Mesodermal cell (in vitro differentiated cells): ENCODE data around the gene ZNF687.
A peak's percentile ranks its signal among the peaks of the same experiment; 100 is the strongest.

ENCODE experiments used
- H3K27ac ChIP-seq: 2 replicates; pipeline ENCODE4 v1.7.0; 2013; ENCODE audit warnings: mild to moderate bottlenecking, low read depth, low read length, moderate library complexity; ENCODE audit not compliant: severe bottlenecking
- H3K36me3 ChIP-seq: 2 replicates; pipeline ENCODE4 v1.7.1; 2013; ENCODE audit warnings: mild to moderate bottlenecking, low read length, moderate library complexity; ENCODE audit not compliant: control insufficient read depth, insufficient read depth
- H3K4me1 ChIP-seq: one replicate; pipeline ENCODE4 v1.7.1; 2013; ENCODE audit warnings: mild to moderate bottlenecking, low read length; ENCODE audit not compliant: insufficient read depth, control insufficient read depth, poor library complexity, severe bottlenecking
- H3K4me3 ChIP-seq: 2 replicates; pipeline ENCODE4 v1.7.0; 2013; ENCODE audit warnings: low read length, control low read depth, mild to moderate bottlenecking; ENCODE audit not compliant: insufficient read depth, poor library complexity, severe bottlenecking; ENCODE audit errors: extremely low read depth
- H3K9me3 ChIP-seq: 2 replicates; pipeline ENCODE4 v1.7.1; 2013; ENCODE audit warnings: mild to moderate bottlenecking, low read length, moderate library complexity; ENCODE audit not compliant: control insufficient read depth
- WGBS, 2 experiments: methylation state at CpG; one replicate each; pipeline ENCODE4 v1.1.5; 2013; ENCODE audit warnings: missing lambda C conversion rate in 2 of 2; ENCODE audit not compliant: insufficient coverage in 2 of 2; 5-methylcytosine and 5-hydroxymethylcytosine counted together

ZNF687 gene

GRCh38 chr1:151281225-151281968 lies 702 bp upstream of the ZNF687 start:
- 0 to 1% methylated on average over 31 to 40 of the region's 48 CpGs for WGBS, 2 experiments
- Histone ChIP-seq H3K9me3 (no peaks in the 10 kb centered on the region), H3K36me3 (peaks cover 12% of the 10 kb centered on the region), H3K27ac (peak overlapping the region; percentile 100), H3K4me1 (peaks cover 8% of the 10 kb centered on the region), H3K4me3 (peak overlapping the region; percentile 86)

- Histone ChIP-seq H3K36me3 (peaks cover 29% of the 10 kb centered on the region), H3K4me3 (peak overlapping the region; percentile 86), H3K4me1 (peaks cover 8% of the 10 kb centered on the region), H3K9me3 (no peaks in the 10 kb centered on the region), H3K27ac (peak overlapping the region; percentile 100)
- WGBS, 2 experiments: 11 to 20% methylated on average over 27 to 31 of the region's 44 CpGs
Measured at GRCh38 chr1:151282883-151283725, 1.0 kb downstream of the ZNF687 start.

- Histone ChIP-seq H3K4me1 (peaks cover 8% of the 10 kb centered on the region), H3K27ac (no peak overlapping the region), H3K4me3 (peak overlapping the region; percentile 86), H3K9me3 (no peaks in the 10 kb centered on the region), H3K36me3 (peaks cover 38% of the 10 kb centered on the region)
- 80% methylated on average over 1 of the region's 2 CpGs for whole genome bisulfite sequencing, 2 experiments
Measured at GRCh38 chr1:151284013-151284577, 2.0 kb downstream of the ZNF687 start.

- Histone ChIP-seq H3K27ac (no peak overlapping the region), H3K4me3 (no peak overlapping the region), H3K9me3 (no peaks in the 10 kb centered on the region), H3K36me3 (peaks cover 62% of the 10 kb centered on the region), H3K4me1 (peaks cover 8% of the 10 kb centered on the region)
- 97% methylated on average over 9 to 10 of the region's 10 CpGs for WGBS, 2 experiments
Measured at GRCh38 chr1:151286619-151287340, 4.7 kb downstream of the ZNF687 start.

GRCh38 chr1:151287341-151287699 lies 5.2 kb downstream of the ZNF687 start:
- 95 to 96% methylated on average over 5 to 7 of the region's 7 CpGs for WGBS, 2 experiments
- H3K4me3 ChIP-seq: no peak overlapping the region
- H3K36me3 ChIP-seq: peaks cover 67% of the 10 kb centered on the region
- peaks cover 8% of the 10 kb centered on the region for H3K4me1 ChIP-seq
- H3K9me3 ChIP-seq: no peaks in the 10 kb centered on the region
- no peak overlapping the region for H3K27ac ChIP-seq

GRCh38 chr1:151287767-151288500 lies 5.8 kb downstream of the ZNF687 start:
- peaks cover 73% of the 10 kb centered on the region for H3K36me3 ChIP-seq
- peaks cover 7% of the 10 kb centered on the region for H3K4me1 ChIP-seq
- WGBS, 2 experiments: 94 to 95% methylated on average over 22 of the region's 22 CpGs
- H3K4me3 ChIP-seq: no peak overlapping the region
- no peaks in the 10 kb centered on the region for H3K9me3 ChIP-seq
- no peak overlapping the region for H3K27ac ChIP-seq

GRCh38 chr1:151288502-151288901 lies 6.4 kb downstream of the ZNF687 start:
- Histone ChIP-seq H3K36me3 (peaks cover 79% of the 10 kb centered on the region), H3K4me1 (peaks cover 2% of the 10 kb centered on the region), H3K27ac (no peak overlapping the region), H3K4me3 (no peak overlapping the region), H3K9me3 (no peaks in the 10 kb centered on the region)
- 93 to 96% methylated on average over 12 to 14 of the region's 14 CpGs for WGBS, 2 experiments

GRCh38 chr1:151289080-151289935 lies 7.2 kb downstream of the ZNF687 start:
- no peaks in the 10 kb centered on the region for H3K9me3 ChIP-seq
- H3K4me1 ChIP-seq: no peaks in the 10 kb centered on the region
- H3K4me3 ChIP-seq: no peak overlapping the region
- 95 to 100% methylated on average over 7 to 12 of the region's 18 CpGs for WGBS, 2 experiments
- peaks cover 87% of the 10 kb centered on the region for H3K36me3 ChIP-seq
- H3K27ac ChIP-seq: no peak overlapping the region

GRCh38 chr1:151289991-151290708 lies 8.1 kb downstream of the ZNF687 start:
- Histone ChIP-seq H3K4me3 (no peak overlapping the region), H3K27ac (no peak overlapping the region), H3K9me3 (no peaks in the 10 kb centered on the region), H3K4me1 (no peaks in the 10 kb centered on the region), H3K36me3 (peaks cover 91% of the 10 kb centered on the region)
- 94 to 95% methylated on average over 18 to 20 of the region's 21 CpGs for WGBS, 2 experiments
